SK-N-SH (cell line): Measurements from ENCODE around the gene FNDC10. TPM values are rescaled to one million over a fixed set of nuclear protein-coding genes. Genes with fewer than 3 reads are reported as not detected.
A peak's percentile ranks its signal among the peaks of the same experiment; 100 is the strongest.

Source experiments
- CTCF ChIA-PET: fragments of 300-600, 350-600 bp; formaldehyde crosslinking; extraction: SDS; loops from one replicate; lab custom pipeline; 2021; lab: Yijun Ruan, JAX
- POLR2A ChIA-PET: fragments of 350-600 bp; sonication (Branson Sonifier 250); formaldehyde crosslinking; extraction: SDS; loops from one replicate; lab custom pipeline; 2020; ENCODE audit warnings: antibody characterized with exemption, inconsistent platforms; lab: Yijun Ruan, JAX
- DNase-seq: peaks from one replicate; pipeline ENCODE4 v3.0.0; 2012
- H2AFZ ChIP-seq: fragments of 200-600 bp; sonication (generic); 2 replicates; pipeline ENCODE4 v1.8.1; 2016; ENCODE audit warnings: antibody characterized with exemption, mild to moderate bottlenecking, low read depth
- H3F3A ChIP-seq: fragments of 200-600 bp; sonication (generic); replicated peaks from 2 replicates; pipeline ENCODE3; 2016; ENCODE audit warnings: antibody characterized with exemption, mild to moderate bottlenecking; ENCODE audit not compliant: insufficient read depth
- H3K27ac ChIP-seq, 2 experiments: fragments of 200-500 bp in 1 of 2; fragments of 200-600 bp in 1 of 2; sonication (Bioruptor generic) in 1 of 2; sonication (generic), shearing (Covaris generic) in 1 of 2; 2 replicates each; pipeline versions ENCODE4 v1.5.1 to v1.6.1; 2014 to 2016; ENCODE audit warnings: low read depth in 2 of 2, inconsistent platforms in 1 of 2, low read length in 1 of 2, mild to moderate bottlenecking in 1 of 2, mixed read lengths in 1 of 2
- H3K27me3 ChIP-seq: fragments of 200-600 bp; sonication (generic), shearing (Covaris generic); 2 replicates; pipeline ENCODE4 v1.6.1; 2016; ENCODE audit warnings: mixed run types; ENCODE audit not compliant: insufficient read depth
- H3K36me3 ChIP-seq, 2 experiments: fragments of 200-500 bp in 1 of 2; fragments of 200-600 bp in 1 of 2; sonication (Bioruptor generic) in 1 of 2; sonication (generic) in 1 of 2; replicated peaks in 1 of 2; 2 replicates each; pipeline versions ENCODE3 to v1.5.1; 2014 to 2016; ENCODE audit warnings: low read length in 1 of 2, mild to moderate bottlenecking in 1 of 2; ENCODE audit not compliant: insufficient read depth in 2 of 2, control insufficient read depth in 1 of 2
- H3K4me1 ChIP-seq, 2 experiments: fragments of 200-500 bp in 1 of 2; fragments of 200-600 bp in 1 of 2; sonication (Bioruptor generic) in 1 of 2; sonication (generic), shearing (Covaris generic) in 1 of 2; 2 replicates each; pipeline versions ENCODE4 v1.5.1 to v1.6.1; 2014 to 2016; ENCODE audit warnings: low read depth in 1 of 2, low read length in 1 of 2, mixed run types in 1 of 2; ENCODE audit not compliant: insufficient read depth in 2 of 2, control insufficient read depth in 1 of 2
- H3K4me2 ChIP-seq: fragments of 200-600 bp; sonication (generic), shearing (Covaris generic); 2 replicates; pipeline ENCODE4 v1.6.1; 2017; ENCODE audit warnings: mixed run types
- H3K4me3 ChIP-seq, 2 experiments: fragments of 200-500 bp in 1 of 2; fragments of 200-600 bp in 1 of 2; sonication (Bioruptor generic) in 1 of 2; sonication (generic), shearing (Covaris generic) in 1 of 2; 2 replicates each; pipeline versions ENCODE4 v1.5.1 to v1.8.1; 2014 to 2016; ENCODE audit warnings: low read depth in 2 of 2, inconsistent platforms in 1 of 2, low read length in 1 of 2, mild to moderate bottlenecking in 1 of 2, mixed read lengths in 1 of 2, moderate library complexity in 1 of 2
- H3K79me2 ChIP-seq: fragments of 200-600 bp; sonication (generic); 2 replicates; pipeline ENCODE4 v1.8.1; 2017; ENCODE audit warnings: mild to moderate bottlenecking; ENCODE audit not compliant: insufficient read depth
- H3K9ac ChIP-seq: fragments of 200-600 bp; sonication (generic); 2 replicates; pipeline ENCODE4 v1.6.1; 2017; ENCODE audit warnings: mixed run types
- H3K9me2 ChIP-seq: fragments of 200-600 bp; sonication (generic); 2 replicates; pipeline ENCODE4 v1.6.1; 2017; ENCODE audit warnings: mixed run types
- H3K9me3 ChIP-seq: fragments of 200-600 bp; sonication (generic); 2 replicates; pipeline ENCODE4 v1.6.1; 2017; ENCODE audit warnings: mixed run types, mild to moderate bottlenecking, moderate library complexity
- H4K20me1 ChIP-seq: fragments of 200-600 bp; sonication (generic); 2 replicates; pipeline ENCODE4 v1.6.1; 2017; ENCODE audit warnings: mild to moderate bottlenecking, mixed run types; ENCODE audit not compliant: insufficient read depth
- CHD2 ChIP-seq: fragments of 150-350 bp; IDR thresholded peaks from 2 replicates; pipeline ENCODE4 v1.6.1; 2018; ENCODE audit warnings: low read length; ENCODE audit not compliant: partially characterized antibody
- FOXM1 ChIP-seq: IDR thresholded peaks from 2 replicates; pipeline ENCODE4 v1.4.0; 2012; ENCODE audit warnings: low read depth, mild to moderate bottlenecking
- GABPA ChIP-seq: IDR thresholded peaks from 2 replicates; pipeline ENCODE4 v1.4.0; 2012; ENCODE audit warnings: low read depth, mild to moderate bottlenecking
- MXI1 ChIP-seq: IDR thresholded peaks from 2 replicates; pipeline ENCODE4 v1.6.1; 2012; ENCODE audit warnings: mild to moderate bottlenecking, low read depth, low read length, improper control_type of control experiment
- NRF1 ChIP-seq: IDR thresholded peaks from 2 replicates; pipeline ENCODE4 v1.6.1; 2012; ENCODE audit warnings: low read depth, mild to moderate bottlenecking, low read length
- POLR2AphosphoS5 ChIP-seq: IDR thresholded peaks from 2 replicates; pipeline ENCODE4 v1.6.1; 2012; ENCODE audit warnings: low read depth, low read length
- RFX5 ChIP-seq: IDR thresholded peaks from 2 replicates; pipeline ENCODE4 v1.6.1; 2012; ENCODE audit warnings: mild to moderate bottlenecking, improper control_type of control experiment, low read length
- SIN3A ChIP-seq: IDR thresholded peaks from 2 replicates; pipeline ENCODE4 v1.6.1; 2012; ENCODE audit warnings: low read depth, mild to moderate bottlenecking, low read length, moderate library complexity, borderline replicate concordance
- TAF1 ChIP-seq: IDR thresholded peaks from 2 replicates; pipeline ENCODE4 v1.6.1; 2012; ENCODE audit warnings: low read depth, mild to moderate bottlenecking, low read length, moderate library complexity, borderline replicate concordance
- WGBS: methylation state at CpG from one replicate; pipeline ENCODE4 v1.1.6; 2017; ENCODE audit warnings: low lambda C conversion rate; 5-methylcytosine and 5-hydroxymethylcytosine counted together
- polyA plus RNA-seq, 3 experiments: library from polyadenylated mRNA; depleted of rRNA; stranded (reverse); fragments of >200 nt; gene quantifications; 2 replicates each; pipeline ENCODE4 v1.2.3, GENCODE V29; 2012
- TF ChIP-seq, protein P1 (sequence below): IDR thresholded peaks from 2 replicates; pipeline ENCODE4 v1.4.0; 2012; ENCODE audit warnings: low read depth, borderline replicate concordance
- TF ChIP-seq, protein P2 (sequence below): IDR thresholded peaks from 2 replicates; pipeline ENCODE4; 2012

Gene FNDC10
- polyA plus RNA-seq, 1 of the 3 experiments (the other 2 are of a cell fraction): 6.7 TPM

DNA sequence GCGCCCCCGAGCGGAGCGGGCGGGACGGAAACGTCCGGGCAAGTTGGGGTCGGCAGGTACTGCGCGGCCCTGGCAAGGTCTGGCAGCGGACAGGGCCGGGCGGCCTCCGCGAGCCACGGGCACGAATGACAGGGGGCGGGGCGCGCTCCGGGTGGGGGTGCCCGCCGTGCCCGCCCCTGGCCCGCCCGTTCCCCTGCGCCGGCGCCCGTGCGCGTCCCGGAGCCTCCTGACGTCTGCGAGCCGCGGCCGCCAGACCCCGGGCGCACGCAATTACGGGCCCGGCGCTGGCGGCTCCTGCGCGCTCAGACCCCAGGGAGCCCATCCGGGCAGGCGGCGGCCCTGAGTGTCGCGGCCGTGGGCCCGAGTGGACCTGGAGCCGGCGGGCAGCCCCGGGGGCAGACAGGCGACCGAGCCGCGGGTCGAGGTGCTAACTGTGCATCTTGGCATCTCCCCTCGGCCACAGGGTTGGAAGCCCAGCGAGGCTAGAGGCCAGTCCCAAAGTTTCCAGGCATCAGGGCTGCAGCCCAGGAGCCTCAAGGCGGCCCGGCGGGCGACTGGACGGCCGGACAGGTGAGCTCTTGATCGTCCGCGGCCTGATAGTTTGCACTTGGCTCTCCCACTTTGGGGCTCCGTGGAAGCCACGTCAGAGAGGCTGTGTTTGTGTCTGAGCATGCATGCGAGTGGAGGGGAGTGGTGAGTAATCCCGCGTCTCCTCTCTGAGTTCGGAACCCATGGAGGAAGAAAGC is 16.3 kb upstream of the FNDC10 start:
- ChIA-PET POLR2A (interaction anchor here (0.6 to 2.0 kb wide), 6 partner anchors 8 to 208 kb away, joined by 3 to 4 read pairs (median 3); partner anchors contain the start of gene FNDC10), CTCF (no interaction called here)
- Histone ChIP-seq H2AFZ (no peak overlapping the region), H4K20me1 (peaks cover 10% of the 10 kb centered on the region), H3K27me3 (no peaks in the 10 kb centered on the region), H3K9me3 (no peaks in the 10 kb centered on the region), H3K4me3 (peak overlapping the region; percentile 86 to 88), H3K9ac (peak overlapping the region; percentile 100), H3F3A (no peaks in the 10 kb centered on the region), H3K4me1 (peaks cover 0 to 18% of the 10 kb centered on the region in 2 experiments; a peak in 1 of 4 replicates), H3K79me2 (peaks cover 49% of the 10 kb centered on the region), H3K27ac (peak overlapping the region; percentile 99; a peak in 3 of 4 replicates), H3K36me3 (peaks cover 3 to 7% of the 10 kb centered on the region in 2 experiments), H3K9me2 (no peaks in the 10 kb centered on the region), H3K4me2 (peak overlapping the region; percentile 92)
- TF ChIP-seq NRF1 (peak; percentile 39), SIN3A (no peak)
- DNase-seq: peak; percentile 85
- 13% methylated on average over 10 of the region's 80 CpGs for WGBS

DNA sequence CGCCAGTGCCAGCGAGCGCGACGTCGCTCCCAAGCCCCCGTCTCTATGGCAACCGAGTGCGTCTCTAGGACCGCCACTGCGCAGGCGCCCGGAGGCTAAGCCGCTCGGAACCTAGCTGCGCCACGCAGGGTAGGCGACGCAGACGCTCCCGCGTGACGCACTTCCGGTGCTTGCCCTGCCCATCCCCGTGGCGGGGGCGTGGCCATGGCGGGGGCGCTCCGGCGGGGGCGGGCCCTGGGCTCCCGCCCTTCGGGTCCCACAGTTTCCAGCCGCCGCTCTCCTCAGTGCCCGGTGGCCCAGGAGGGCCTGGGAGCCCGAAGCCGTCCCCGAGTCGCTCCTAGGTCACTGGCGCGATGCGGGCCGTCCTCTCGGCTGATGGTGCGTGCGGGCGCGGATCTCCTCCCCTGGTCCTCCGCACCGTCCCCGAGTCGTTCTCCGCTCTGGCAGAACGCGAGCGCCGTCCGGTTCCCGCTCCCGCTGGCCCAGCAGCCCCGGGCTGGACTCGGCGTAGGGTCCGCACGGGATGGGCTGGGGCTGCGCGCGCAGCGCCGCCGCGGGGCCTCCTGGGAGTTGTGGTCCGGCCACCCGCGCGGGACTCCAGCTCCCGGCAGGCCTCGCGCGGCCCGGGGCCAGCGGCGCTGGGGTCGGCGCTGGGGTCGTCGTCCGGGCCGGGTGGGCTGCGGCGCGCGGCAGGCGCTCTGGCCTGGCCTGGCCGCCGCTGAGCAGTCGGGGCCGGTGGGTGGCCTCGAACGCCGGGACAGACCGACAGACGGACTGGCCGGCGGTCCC is 15.5 kb upstream of the FNDC10 start, which contains the start of gene MIB2:
Gene MIB2, plus strand, starts transcription at position 245 of the 789 bp plus-strand sequence. CDS start 7,953 bp downstream, outside the sequence.
- Histone ChIP-seq H3F3A (no peaks in the 10 kb centered on the region), H3K9me2 (no peaks in the 10 kb centered on the region), H3K9ac (peak within 1 kb of the TSS; percentile 100), H3K4me2 (peak within 1 kb of the TSS; percentile 92), H3K9me3 (no peaks in the 10 kb centered on the region), H4K20me1 (peaks cover 10% of the 10 kb centered on the region), H3K4me3 (peak within 1 kb of the TSS; percentile 86 to 88), H3K4me1 (peaks cover 0 to 18% of the 10 kb centered on the region in 2 experiments; a peak in 1 of 4 replicates), H2AFZ (no peak within 1 kb of the TSS), H3K27me3 (no peaks in the 10 kb centered on the region), H3K27ac (peak within 1 kb of the TSS; percentile 99), H3K36me3 (peaks cover 3 to 7% of the 10 kb centered on the region in 2 experiments), H3K79me2 (peaks cover 49% of the 10 kb centered on the region)
- TF ChIP-seq MXI1 (peak; percentile 90), NRF1 (peak; percentile 94), SIN3A (peak; percentile 58; the same call in 1 of the 2 replicates), POLR2AphosphoS5 (peak; percentile 64; the same call in 1 of the 2 replicates), RFX5 (peak; percentile 95), TAF1 (peak; percentile 59; the same call in 1 of the 2 replicates), GABPA (peak; percentile 79), CHD2 (peak; percentile 20), FOXM1 (no peak)
- TF ChIP-seq, protein P1, sequence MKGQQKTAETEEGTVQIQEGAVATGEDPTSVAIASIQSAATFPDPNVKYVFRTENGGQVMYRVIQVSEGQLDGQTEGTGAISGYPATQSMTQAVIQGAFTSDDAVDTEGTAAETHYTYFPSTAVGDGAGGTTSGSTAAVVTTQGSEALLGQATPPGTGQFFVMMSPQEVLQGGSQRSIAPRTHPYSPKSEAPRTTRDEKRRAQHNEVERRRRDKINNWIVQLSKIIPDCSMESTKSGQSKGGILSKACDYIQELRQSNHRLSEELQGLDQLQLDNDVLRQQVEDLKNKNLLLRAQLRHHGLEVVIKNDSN: 0 out of 2 replicates have a peak, but pooled peaks have one; percentile 12
- TF ChIP-seq, protein P2, sequence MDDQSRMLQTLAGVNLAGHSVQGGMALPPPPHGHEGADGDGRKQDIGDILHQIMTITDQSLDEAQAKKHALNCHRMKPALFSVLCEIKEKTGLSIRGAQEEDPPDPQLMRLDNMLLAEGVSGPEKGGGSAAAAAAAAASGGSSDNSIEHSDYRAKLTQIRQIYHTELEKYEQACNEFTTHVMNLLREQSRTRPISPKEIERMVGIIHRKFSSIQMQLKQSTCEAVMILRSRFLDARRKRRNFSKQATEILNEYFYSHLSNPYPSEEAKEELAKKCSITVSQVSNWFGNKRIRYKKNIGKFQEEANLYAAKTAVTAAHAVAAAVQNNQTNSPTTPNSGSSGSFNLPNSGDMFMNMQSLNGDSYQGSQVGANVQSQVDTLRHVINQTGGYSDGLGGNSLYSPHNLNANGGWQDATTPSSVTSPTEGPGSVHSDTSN: no peak
- DNase-seq: peak; percentile 100
- 0% methylated on average over 3 of the region's 107 CpGs for WGBS
- ChIA-PET POLR2A (interaction anchor here (0.6 to 2.0 kb wide), 6 partner anchors 9 to 208 kb away, joined by 3 to 4 read pairs (median 3); partner anchors contain the start of gene FNDC10), CTCF (no interaction called here)
